HG03521 (cell line): ENCODE results near the gene FAM221A.
"Not testable (repeated sequence)": the region's sequence is repeated elsewhere in the genome, so short reads cannot be mapped to it uniquely, and the experiment has no call there.

Source experiments
- ATAC-seq: cut with Tn5 transposase; IDR thresholded peaks from one replicate; pipeline ENCODE4 v1.9.1; 2021; ENCODE audit warnings: mild to moderate bottlenecking, moderate library complexity; ENCODE audit not compliant: unreplicated experiment

FAM221A gene, protein sequence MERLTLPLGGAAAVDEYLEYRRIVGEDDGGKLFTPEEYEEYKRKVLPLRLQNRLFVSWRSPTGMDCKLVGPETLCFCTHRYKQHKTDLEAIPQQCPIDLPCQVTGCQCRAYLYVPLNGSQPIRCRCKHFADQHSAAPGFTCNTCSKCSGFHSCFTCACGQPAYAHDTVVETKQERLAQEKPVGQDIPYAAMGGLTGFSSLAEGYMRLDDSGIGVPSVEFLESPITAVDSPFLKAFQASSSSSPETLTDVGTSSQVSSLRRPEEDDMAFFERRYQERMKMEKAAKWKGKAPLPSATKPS

DNA sequence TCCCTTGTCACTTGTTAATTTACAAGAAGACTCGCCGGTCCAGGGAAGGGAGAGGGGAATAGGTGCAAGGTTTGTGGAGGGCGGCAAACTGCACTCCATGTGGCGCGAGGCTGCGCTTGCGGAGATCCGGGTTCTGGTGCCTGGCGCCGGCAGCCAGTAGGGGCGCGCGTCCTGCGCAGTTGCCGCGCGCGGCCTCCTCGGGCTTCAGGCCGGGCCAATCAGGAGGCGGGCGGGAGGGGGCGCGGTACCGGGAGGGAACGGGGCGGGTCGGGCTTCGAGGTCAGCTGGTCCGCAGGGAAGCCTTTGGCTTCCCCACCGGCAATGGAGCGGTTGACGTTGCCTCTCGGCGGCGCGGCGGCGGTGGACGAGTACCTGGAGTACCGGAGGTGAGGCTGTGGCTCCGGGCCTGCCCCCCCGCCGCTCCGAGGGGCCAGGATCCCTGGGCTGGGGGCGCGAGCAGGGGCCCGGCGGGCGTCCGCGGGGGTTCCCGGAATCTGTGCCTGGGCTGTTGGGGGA, at the start of gene FAM221A:
TSS of gene FAM221A (plus strand) at position 302 of the 516 bp plus-strand sequence. CDS start at position 322, 20 bp downstream.
- ATAC-seq, result peak; percentile 99

DNA sequence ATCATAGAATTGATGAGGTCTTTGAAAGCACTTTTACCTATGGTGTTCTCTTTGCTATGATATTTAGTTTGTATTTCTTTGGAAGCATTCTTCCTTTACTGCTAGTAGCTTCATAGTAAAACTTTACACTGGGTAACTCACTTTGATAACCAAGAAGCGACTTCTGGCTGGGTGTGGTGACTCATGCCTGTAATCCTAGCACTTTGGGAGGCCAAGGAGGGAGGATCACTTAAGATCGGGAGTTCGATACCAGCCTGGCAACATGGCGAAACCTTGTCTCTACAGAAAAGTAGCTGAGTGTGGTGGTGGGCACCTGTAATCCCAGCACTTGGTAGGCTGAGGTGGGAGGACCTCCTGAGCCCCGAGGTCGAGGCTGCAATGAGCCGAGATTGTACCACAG, 46.6 kb upstream of the FAM221A start:
- ATAC-seq, result no peak

- no peak for ATAC-seq
Observed at GRCh38 chr7:23645822-23646221, 34.2 kb upstream of the FAM221A start.

GRCh38 chr7:23653942-23654341, 26.1 kb upstream of the FAM221A start:
- no peak for ATAC-seq

DNA sequence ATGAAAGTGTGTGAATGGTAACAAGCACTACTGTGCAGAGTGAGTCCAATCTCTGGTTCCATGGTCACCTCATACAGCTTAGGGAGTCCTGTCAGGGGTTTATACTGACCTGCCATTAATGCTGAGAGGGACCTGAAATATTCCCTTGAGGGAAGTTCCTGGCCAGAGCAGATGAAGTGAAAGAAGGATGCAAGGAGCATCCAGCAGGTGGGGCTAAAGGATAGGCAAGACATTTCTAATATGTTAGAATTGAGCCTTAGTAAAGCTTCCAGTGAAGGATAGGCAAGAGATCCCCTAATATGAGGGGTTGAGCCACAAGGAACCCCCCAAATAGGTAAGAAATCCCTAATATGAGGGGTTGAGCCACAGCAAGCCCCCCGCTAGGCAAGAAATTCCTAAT, 25.5 kb upstream of the FAM221A start:
- no peak for ATAC-seq

GRCh38 chr7:23655433-23655832, 24.6 kb upstream of the FAM221A start:
- ATAC-seq, result no peak

DNA sequence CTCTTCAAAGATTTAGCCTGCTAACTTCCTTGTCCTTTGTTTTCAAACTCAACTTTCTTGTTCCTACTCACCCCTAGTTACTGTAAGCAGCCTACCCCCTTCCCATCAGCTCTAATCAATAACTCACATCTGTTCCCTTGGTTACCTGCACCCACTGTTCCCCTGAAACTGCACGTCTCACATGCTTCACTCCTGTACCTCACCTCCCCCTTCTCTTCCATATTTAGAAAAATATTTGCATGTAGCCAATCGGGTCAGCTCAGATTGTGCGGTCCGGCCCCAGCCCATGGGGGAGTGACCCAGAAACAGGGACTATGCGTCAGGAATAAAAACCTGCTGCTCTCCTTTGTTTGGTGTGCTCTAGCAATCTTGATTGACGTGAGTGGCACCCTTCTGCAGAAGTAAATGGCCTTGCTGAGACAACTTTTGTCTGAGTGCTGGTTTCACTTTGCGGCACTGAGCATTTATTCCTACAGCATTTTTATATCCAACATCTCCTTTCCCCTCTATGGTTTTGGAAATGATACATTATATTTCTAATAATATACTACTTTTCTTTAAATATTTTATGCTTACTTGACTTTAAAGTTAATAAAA, 21.1 kb upstream of the FAM221A start:
- ATAC-seq, result no peak

DNA sequence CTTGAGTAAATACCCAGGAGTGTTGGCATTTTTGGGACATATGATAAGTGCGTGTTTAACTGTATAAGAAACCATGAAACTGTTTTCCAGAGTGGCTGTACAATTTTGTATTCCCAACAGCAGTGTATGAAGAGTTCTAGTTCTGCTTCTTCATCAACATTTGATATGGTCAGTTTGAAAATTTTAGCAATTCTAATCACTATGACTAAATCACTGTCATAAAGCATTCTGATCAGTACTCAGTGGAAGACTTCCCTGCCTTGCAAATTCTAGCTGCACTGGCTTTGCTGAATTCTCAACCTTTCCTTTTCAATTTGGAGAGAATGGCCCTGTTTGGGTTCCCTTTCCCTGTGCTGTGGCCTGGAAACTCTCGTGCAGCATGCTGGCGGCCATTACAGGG, 18.6 kb upstream of the FAM221A start:
- ATAC-seq, result no peak

GRCh38 chr7:23662124-23662983, 17.6 kb upstream of the FAM221A start:
- no peak for ATAC-seq

- ATAC-seq, result no peak
Observed at GRCh38 chr7:23662984-23663313, 17.1 kb upstream of the FAM221A start.

GRCh38 chr7:23664122-23664521, 15.9 kb upstream of the FAM221A start:
- ATAC-seq, result no peak

- no peak for ATAC-seq
Observed at GRCh38 chr7:23672033-23672432, 8.0 kb upstream of the FAM221A start.

GRCh38 chr7:23680414-23681405, 711 bp downstream of the FAM221A start:
- no peak for ATAC-seq

- ATAC-seq, result not testable (repeated sequence)
Observed at GRCh38 chr7:23684041-23684440, 4.0 kb downstream of the FAM221A start.

DNA sequence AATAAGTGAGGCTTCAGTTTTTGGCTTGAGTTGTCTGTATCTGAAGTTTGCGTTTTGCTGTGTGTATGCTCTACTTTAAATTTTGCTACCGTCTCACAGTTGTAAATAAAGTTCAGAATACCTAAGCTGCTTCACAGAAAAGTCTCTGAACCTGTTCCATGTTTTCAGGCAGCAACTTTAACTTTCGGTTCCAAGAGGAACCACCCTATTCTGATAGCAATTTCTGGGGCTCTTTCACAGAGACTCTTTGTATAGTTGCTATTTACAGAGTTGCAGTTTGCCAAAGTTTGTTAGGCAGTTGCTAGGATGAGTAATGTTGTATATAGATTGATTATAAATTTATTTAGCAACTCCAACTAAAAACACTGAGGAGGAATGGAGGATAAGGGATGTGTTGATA, 5.7 kb downstream of the FAM221A start:
- no peak for ATAC-seq

- no peak for ATAC-seq
Observed at GRCh38 chr7:23687011-23687410, 7.0 kb downstream of the FAM221A start.

DNA sequence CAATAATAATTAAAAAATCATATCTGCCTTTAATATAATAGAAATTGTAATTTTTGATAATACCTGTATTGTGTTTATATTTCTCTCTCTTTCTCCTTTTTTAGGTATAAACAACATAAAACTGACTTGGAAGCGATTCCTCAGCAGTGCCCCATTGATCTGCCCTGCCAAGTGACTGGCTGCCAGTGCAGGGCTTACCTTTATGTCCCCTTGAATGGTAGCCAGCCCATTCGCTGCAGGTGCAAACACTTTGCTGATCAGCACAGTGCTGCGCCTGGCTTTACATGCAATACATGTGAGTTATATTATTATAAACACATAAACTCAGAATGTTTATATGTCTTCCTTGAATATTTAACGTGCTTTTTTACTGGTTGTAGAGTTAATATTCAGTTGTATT, 9.2 kb downstream of the FAM221A start:
- ATAC-seq, result no peak

DNA sequence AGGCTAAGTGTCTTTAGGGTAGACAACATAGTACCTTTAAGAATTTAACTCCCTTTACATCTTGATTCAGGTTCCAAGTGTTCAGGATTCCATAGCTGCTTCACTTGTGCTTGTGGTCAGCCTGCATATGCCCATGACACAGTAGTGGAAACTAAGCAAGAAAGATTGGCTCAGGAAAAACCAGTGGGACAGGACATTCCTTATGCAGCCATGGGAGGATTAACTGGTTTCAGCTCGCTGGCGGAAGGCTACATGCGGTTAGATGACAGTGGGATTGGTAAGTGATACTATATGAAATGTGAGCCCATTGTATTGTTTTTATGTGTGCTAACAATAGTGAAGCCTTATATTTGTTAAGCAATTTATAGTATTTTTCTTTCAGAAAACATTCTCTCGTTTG, 11.3 kb downstream of the FAM221A start:
- ATAC-seq, result no peak

DNA sequence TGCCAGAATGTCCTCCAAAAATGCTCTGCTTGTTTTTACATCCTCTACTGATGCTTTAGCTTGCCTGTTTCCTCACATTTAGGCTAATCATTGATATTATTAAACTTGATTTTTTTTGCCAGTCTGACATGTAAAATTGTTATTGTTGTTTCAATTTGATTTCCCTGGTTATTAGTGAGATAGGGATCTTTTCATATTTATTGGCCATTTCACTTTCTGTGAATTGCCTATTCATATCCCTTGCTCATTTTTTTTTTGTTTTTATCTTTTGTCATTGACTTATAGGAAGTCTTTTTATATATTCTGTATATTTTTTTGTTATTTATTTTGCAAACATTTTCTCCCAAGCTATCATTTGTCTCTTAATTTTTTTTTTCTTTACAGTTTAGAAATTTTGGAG, 13.2 kb downstream of the FAM221A start:
- no peak for ATAC-seq

GRCh38 chr7:23696916-23697441, 17.0 kb downstream of the FAM221A start:
- ATAC-seq, result peak; percentile 54
